OCI-LY3 (cell line): ENCODE results near the gene EFHC1.

Experiments
- EZH2phosphoT487 ChIP-seq: fragments of 200-600 bp; shearing (Covaris generic); IDR thresholded peaks from 2 replicates; pipeline ENCODE4 v1.6.1; 2018; ENCODE audit warnings: antibody characterized with exemption, mixed run types, low read depth
- TF ChIP-seq, protein P1 (sequence below): fragments of 200-600, 300-600 bp; sonication (generic); IDR thresholded peaks from 2 replicates; pipeline ENCODE4 v1.5.1; 2014; ENCODE audit warnings: antibody characterized with exemption, low read length, low read depth

DNA sequence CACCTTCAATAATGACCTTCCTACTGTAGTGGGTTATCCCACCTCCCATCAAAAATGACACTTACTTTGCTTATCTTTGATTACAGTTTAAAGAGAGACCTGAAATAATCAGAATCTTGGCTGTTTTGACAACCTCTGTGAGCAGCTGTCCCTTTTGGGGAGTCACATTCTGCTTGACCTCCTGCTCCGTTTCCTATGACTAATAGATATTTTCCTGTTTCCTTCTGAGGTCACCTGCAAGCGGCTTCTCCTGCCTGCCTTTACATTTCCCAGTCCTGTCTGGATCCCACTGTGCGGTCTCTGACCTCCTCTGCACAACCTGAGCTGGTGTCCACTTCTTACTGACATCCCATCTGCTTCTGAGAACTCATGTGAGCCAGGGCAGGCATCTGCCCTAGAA is 102.5 kb downstream of the EFHC1 start:
- TF ChIP-seq, protein P1, sequence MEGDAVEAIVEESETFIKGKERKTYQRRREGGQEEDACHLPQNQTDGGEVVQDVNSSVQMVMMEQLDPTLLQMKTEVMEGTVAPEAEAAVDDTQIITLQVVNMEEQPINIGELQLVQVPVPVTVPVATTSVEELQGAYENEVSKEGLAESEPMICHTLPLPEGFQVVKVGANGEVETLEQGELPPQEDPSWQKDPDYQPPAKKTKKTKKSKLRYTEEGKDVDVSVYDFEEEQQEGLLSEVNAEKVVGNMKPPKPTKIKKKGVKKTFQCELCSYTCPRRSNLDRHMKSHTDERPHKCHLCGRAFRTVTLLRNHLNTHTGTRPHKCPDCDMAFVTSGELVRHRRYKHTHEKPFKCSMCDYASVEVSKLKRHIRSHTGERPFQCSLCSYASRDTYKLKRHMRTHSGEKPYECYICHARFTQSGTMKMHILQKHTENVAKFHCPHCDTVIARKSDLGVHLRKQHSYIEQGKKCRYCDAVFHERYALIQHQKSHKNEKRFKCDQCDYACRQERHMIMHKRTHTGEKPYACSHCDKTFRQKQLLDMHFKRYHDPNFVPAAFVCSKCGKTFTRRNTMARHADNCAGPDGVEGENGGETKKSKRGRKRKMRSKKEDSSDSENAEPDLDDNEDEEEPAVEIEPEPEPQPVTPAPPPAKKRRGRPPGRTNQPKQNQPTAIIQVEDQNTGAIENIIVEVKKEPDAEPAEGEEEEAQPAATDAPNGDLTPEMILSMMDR, result no peak
- no peak for TF ChIP-seq EZH2phosphoT487
